ENCODE results near the gene GMIP. TPM values are rescaled to one million over a fixed set of nuclear protein-coding genes. Genes with fewer than 3 reads are reported as not detected.

The GMIP gene
- total RNA-seq, 1 experiment from 2014 or later: 12.7 TPM

- no peak overlapping the region for H3K18ac ChIP-seq (ENCODE audit: insufficient read length, low read depth, low read length)
- H3K9me3 Mint-ChIP-seq: no peaks in the 10 kb centered on the region
- peak overlapping the region; percentile 89 for H3K4me2 ChIP-seq (ENCODE audit: insufficient read depth, insufficient read length, low read length)
- no peaks in the 10 kb centered on the region for H3K27me3 Mint-ChIP-seq (ENCODE audit: low read depth)
- H2AFZ ChIP-seq (ENCODE audit: low read length): no peak overlapping the region
- H4K20me1 ChIP-seq (ENCODE audit: control insufficient read depth, insufficient read depth, insufficient read length): no peaks in the 10 kb centered on the region
- H3K27ac Mint-ChIP-seq: peak overlapping the region; percentile 45 to 95 (median 89); a peak in 5 of 7 replicates
- no peak overlapping the region for H3T11ph ChIP-seq (ENCODE audit: low read length)
- H2BK20ac ChIP-seq (ENCODE audit: low read depth, low read length, poor library complexity, severe bottlenecking): no peak overlapping the region
- no peak overlapping the region for H2BK120ac ChIP-seq (ENCODE audit: low read depth, low read length, poor library complexity, severe bottlenecking)
- no peaks in the 10 kb centered on the region for H3K27me3 ChIP-seq (ENCODE audit: insufficient read depth, low read length)
- H2BK12ac ChIP-seq (ENCODE audit: insufficient read length, low read depth, low read length): no peak overlapping the region
- TF ChIP-seq CTCF (conservative IDR thresholded peaks at IDR 0.05): no peak
- H3K56ac ChIP-seq (ENCODE audit: insufficient read length, low read depth, low read length): no peak overlapping the region
- H3K36me3 Mint-ChIP-seq (ENCODE audit: insufficient read depth in 1 of 3, low read depth in 3 of 3): peaks cover 19 to 34% (median 29%) of the 10 kb centered on the region in 3 experiments
- H3K23me2 ChIP-seq (ENCODE audit: insufficient read length, low read depth, low read length, poor library complexity, severe bottlenecking): no peaks in the 10 kb centered on the region
- peak overlapping the region; percentile 37 for H3K9ac ChIP-seq (ENCODE audit: extremely low read depth, insufficient read length, low read length)
- H3K4me1 Mint-ChIP-seq: peaks cover 21 to 22% of the 10 kb centered on the region in 2 experiments
- no peak overlapping the region for H2AK5ac ChIP-seq (ENCODE audit: insufficient read length, low read length)
- no peak for DNase-seq
- H3K79me2 ChIP-seq (ENCODE audit: insufficient read depth, low read length): peaks cover 20% of the 10 kb centered on the region; the same call in 1 of the 2 replicates
- no peak overlapping the region for H4K91ac ChIP-seq (ENCODE audit: insufficient read length, low read depth, low read length)
- H3K4ac ChIP-seq (ENCODE audit: low read depth, low read length): no peak overlapping the region
- H4K5ac ChIP-seq (ENCODE audit: insufficient read length, low read depth, low read length): no peak overlapping the region
- no peak overlapping the region for H2BK15ac ChIP-seq (ENCODE audit: low read depth, low read length)
- WGBS (ENCODE audit: extremely low coverage, insufficient read length, low lambda C conversion rate): no CpG with 5 or more reads among the region's 17 CpGs
- peak overlapping the region; percentile 14 for H3K14ac ChIP-seq (ENCODE audit: insufficient read depth, low read length)
- H3K4me1 ChIP-seq (ENCODE audit: insufficient read depth, low read length): peaks cover 6% of the 10 kb centered on the region; the same call in 1 of the 2 replicates
- no peaks in the 10 kb centered on the region for H3K9me3 ChIP-seq (ENCODE audit: control insufficient read depth, low read depth, low read length)
- no peak overlapping the region for H3K27ac ChIP-seq (ENCODE audit: insufficient read length, low read depth, low read length)
- H4K8ac ChIP-seq (replicated peaks; ENCODE audit: insufficient read length, low read depth, low read length): no peak overlapping the region
- peaks cover 5% of the 10 kb centered on the region for H3K79me1 ChIP-seq (ENCODE audit: insufficient read depth, low read depth, low read length, poor library complexity, severe bottlenecking)
- H2BK5ac ChIP-seq (ENCODE audit: insufficient read length, low read length): no peak overlapping the region
- peak overlapping the region; percentile 86 to 95 for H3K4me3 Mint-ChIP-seq
- no peak overlapping the region for H3K23ac ChIP-seq (ENCODE audit: insufficient read length, low read depth, low read length)
These were observed 19.4 kb upstream of the GMIP start for GRCh38 chr19:19662871-19663255.

Data from H9 (cell line).